H54 (cell line): ENCODE data around the gene IQGAP3.
A peak's percentile ranks its signal among the peaks of the same experiment; 100 is the strongest.

Experiments used
- DNase-seq: peaks from one replicate; pipeline ENCODE4 v3.0.0; 2011; ENCODE audit warnings: low spot score, mixed read lengths; ENCODE audit not compliant: insufficient read length
- FAIRE-seq: peaks from 3 replicates; lab custom pipeline; 2011; peaks lifted over from hg19 to GRCh38; lab: Jason Lieb, UNC
- POLR2A ChIP-seq: IDR thresholded peaks from 2 replicates; pipeline ENCODE4 v1.6.1; 2011; ENCODE audit warnings: low read depth, mild to moderate bottlenecking, low read length

IQGAP3 gene

GRCh38 chr1:156601122-156601830, 28.9 kb upstream of the IQGAP3 start, which contains the start of gene GPATCH4:
GPATCH4 (minus strand) TSS chr1:156601479.
- peak; percentile 87 for TF ChIP-seq POLR2A
- no peak for FAIRE-seq
- peak; percentile 78 for DNase-seq

DNA sequence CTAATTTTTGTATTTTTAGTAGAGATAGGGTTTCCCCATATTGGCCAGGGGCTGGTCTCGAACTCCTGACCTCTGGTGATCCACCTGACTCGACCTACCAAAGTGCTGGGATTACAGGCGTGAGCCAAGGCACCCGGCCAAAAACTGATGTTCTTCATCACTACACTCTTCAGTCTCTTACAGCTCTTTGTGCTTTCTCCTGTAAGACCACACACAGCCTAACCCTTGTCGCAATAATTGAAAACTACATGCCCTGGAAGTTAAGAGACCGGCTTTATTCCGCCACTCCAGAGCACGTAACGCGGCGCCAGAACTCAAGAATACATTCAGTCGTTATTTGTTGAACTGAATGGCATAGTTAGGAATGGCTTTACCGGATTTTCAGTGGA, 28.4 kb upstream of the IQGAP3 start:
- no peak for FAIRE-seq
- DNase-seq = no peak
- TF ChIP-seq POLR2A = no peak

DNA sequence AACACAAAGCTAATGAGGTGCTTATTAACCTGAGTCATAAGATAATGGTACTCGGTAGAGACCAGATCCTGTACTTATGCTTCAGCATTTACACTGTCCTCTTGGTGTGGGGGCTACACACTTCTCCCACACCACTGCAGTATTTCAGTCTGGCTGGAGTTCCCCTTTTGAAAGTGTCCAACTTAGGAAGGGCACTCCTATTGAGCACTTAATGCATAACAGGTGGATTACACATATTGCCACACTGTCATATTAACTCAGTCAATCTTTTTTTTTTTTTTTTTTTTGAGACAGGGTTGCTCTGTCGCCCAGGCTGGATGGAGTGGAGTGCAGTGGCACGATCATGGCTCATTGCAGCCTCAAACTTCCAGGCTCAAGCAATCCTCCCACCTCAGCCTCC, 27.4 kb upstream of the IQGAP3 start:
- FAIRE-seq (no peak), DNase-seq (no peak)
- no peak for TF ChIP-seq POLR2A

GRCh38 chr1:156598731-156599432, 26.5 kb upstream of the IQGAP3 start:
- no peak for TF ChIP-seq POLR2A
- FAIRE-seq (no peak), DNase-seq (no peak)

- no peak for TF ChIP-seq POLR2A
- DNase-seq = no peak
- FAIRE-seq = no peak
These were observed 25.8 kb upstream of the IQGAP3 start for GRCh38 chr1:156598125-156598524.

DNA sequence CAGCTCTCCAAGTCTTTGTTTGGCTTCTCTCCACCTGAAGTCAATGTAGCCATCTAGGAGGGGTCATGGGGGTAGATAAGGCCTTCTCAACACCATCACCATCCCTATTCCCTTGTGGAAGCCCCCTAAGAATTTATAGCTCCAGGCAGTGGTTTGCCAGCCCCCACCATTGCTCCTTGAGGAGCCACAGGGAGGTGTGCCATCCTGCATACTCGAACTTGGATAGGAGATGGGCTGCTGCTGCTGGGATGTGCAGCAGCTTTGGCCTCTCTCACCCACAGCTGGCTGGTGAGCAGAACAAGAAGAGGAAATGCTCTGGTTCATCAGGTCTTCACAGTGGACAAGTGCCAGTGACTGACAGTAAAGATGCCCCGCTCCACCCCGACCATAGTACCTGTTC, 24.1 kb upstream of the IQGAP3 start:
- FAIRE-seq (no peak), DNase-seq (no peak)
- TF ChIP-seq POLR2A = no peak

DNA sequence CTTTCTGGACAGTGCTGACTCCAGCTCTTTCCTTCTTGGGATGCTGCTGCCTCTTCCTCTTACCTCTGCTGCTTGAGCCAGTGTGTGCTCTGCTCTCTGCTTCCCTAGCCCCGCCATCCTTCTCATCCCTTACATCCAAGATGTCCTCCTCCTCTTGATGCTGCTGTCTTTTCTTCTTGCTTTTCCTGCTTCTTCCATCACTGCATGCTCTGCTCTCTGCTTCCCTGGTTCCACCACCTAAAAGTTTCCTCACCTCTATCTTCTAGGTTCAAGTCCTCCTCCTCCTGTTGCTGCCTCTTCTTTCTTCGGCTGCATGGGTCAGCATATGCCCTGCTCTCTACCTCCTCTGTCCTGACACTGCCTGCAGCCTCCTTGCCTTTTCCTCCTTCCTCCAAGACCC, 22.7 kb upstream of the IQGAP3 start:
- FAIRE-seq = no peak
- DNase-seq = no peak
- no peak for TF ChIP-seq POLR2A

DNA sequence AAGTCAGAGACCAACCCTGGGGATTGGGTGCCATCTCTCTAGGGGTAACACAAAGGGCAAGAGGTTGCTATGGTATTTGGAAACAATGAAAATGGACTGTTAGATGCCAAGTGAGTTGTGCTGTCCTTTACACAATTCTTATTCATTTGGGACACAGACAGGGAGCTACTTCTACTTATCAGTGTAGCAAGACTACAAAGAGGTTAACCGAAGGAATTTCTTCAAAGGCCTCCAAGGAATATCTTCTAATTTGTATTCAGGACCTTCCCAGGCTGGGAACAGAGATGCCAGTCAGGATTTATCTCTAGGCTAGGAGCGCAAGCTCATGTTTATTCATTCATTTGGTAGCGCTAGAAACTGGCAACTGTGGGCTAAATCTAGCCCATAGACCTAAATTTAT, 21.8 kb upstream of the IQGAP3 start:
- FAIRE-seq = no peak
- no peak for DNase-seq
- no peak for TF ChIP-seq POLR2A

DNA sequence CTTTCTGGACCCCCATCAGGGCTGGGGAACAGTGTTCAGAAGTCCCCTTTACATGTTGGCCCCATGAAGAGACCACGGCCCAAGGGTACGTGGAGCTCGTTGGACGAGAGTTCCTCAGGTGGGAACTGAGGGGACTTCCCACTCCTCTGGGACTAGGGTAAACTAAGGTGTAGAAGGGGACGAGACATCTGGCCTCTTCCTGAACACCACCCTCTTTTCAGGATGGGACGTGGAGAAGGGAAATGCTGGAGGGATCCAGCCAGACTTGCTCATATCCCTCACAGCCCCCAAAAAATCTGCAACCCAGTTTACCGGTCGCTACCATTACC, 21.3 kb upstream of the IQGAP3 start:
- no peak for TF ChIP-seq POLR2A
- no peak for FAIRE-seq
- no peak for DNase-seq

GRCh38 chr1:156592910-156593660, 20.7 kb upstream of the IQGAP3 start:
- TF ChIP-seq POLR2A = no peak
- FAIRE-seq (no peak), DNase-seq (no peak)

GRCh38 chr1:156592158-156592909, 20.0 kb upstream of the IQGAP3 start:
- no peak for DNase-seq
- no peak for FAIRE-seq
- no peak for TF ChIP-seq POLR2A

GRCh38 chr1:156591432-156592157, 19.2 kb upstream of the IQGAP3 start, which contains the start of gene NAXE:
NAXE (plus strand) TSS chr1:156591776; CDS start chr1:156591805, 29 bp downstream.
- peak; percentile 90 for TF ChIP-seq POLR2A
- DNase-seq (peak; percentile 91), FAIRE-seq (no peak)

- FAIRE-seq = no peak
- no peak for TF ChIP-seq POLR2A
- no peak for DNase-seq
These were observed 18.7 kb upstream of the IQGAP3 start for GRCh38 chr1:156591181-156591431.
